ENCODE data around the gene EIF3L. TPM values are rescaled to one million over a fixed set of nuclear protein-coding genes. Genes with fewer than 3 reads are reported as not detected.
A peak's percentile ranks its signal among the peaks of the same experiment; 100 is the strongest.

Gene EIF3L
- total RNA-seq, 6 donors from 2014 or later: 130 to 418 (median 248) TPM

- no peaks in the 10 kb centered on the region for H3K27me3 ChIP-seq
- H3K4me3 ChIP-seq: no peak overlapping the region
- WGBS, 2 donors: 89% methylated on average over 4 of the region's 4 CpGs; no CpG with 5 or more reads in 1 of the 2 donors
- ATAC-seq (ENCODE audit: low FRiP score in 2 of 2) (no peak), DNase-seq (no peak)
- peaks cover 1 to 80% (median 59%) of the 10 kb centered on the region in 4 donors for H3K36me3 ChIP-seq
- TF ChIP-seq, protein P1, sequence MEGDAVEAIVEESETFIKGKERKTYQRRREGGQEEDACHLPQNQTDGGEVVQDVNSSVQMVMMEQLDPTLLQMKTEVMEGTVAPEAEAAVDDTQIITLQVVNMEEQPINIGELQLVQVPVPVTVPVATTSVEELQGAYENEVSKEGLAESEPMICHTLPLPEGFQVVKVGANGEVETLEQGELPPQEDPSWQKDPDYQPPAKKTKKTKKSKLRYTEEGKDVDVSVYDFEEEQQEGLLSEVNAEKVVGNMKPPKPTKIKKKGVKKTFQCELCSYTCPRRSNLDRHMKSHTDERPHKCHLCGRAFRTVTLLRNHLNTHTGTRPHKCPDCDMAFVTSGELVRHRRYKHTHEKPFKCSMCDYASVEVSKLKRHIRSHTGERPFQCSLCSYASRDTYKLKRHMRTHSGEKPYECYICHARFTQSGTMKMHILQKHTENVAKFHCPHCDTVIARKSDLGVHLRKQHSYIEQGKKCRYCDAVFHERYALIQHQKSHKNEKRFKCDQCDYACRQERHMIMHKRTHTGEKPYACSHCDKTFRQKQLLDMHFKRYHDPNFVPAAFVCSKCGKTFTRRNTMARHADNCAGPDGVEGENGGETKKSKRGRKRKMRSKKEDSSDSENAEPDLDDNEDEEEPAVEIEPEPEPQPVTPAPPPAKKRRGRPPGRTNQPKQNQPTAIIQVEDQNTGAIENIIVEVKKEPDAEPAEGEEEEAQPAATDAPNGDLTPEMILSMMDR (IDR thresholded peaks at IDR 0.05): no peak
- TF ChIP-seq POLR2A (IDR thresholded peaks at IDR 0.05): no peak
- H3K4me1 ChIP-seq: peaks cover 4 to 7% (median 6%) of the 10 kb centered on the region in 4 donors
- peak overlapping the region in 1 of 4 donors; percentile 31 for H3K27ac ChIP-seq
- H3K9me3 ChIP-seq: no peaks in the 10 kb centered on the region
Measured at GRCh38 chr22:37923927-37924326, 74.7 kb downstream of the EIF3L start.

DNA sequence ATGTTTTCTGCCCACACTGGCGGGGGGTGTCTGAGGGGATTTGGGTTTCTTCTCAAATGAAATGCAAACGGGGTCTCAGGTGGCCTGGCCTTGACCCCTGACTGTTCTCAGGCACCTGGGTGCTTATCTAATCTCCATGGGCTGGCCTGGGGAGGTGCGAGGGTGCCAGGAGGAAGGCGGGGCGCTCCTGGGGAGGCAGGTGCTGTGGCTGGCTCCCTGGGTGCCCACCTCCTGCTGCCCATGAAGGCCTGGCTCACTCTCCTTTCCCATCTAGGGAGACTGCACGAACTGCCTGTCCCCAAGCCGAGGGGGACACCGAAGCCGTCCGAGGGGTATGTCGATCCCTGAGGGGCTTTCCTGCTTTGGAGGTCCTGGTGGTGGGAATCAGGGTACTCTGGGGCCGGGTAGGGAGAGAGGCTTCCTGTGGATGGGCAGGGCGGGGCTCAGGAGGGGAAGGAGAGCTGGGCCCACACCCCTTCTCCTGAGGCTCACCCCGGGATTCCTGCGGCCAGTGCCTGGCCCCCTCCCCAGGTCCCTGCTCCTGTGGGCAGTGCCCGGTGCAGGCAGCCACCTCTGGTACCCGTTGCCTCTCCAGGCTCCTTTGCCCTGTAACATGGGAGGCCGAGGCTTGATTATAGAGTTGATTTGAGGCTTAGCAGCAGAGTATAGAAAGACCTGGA is 75.3 kb downstream of the EIF3L start:
- no peak overlapping the region for H3K4me3 ChIP-seq
- TF ChIP-seq EP300 (IDR thresholded peaks at IDR 0.05) (no peak), POLR2A (IDR thresholded peaks at IDR 0.05) (no peak), POLR2AphosphoS5 (IDR thresholded peaks at IDR 0.05) (no peak)
- TF ChIP-seq, protein P1 (IDR thresholded peaks at IDR 0.05): no peak
- ATAC-seq (ENCODE audit: low FRiP score in 2 of 2): peak in 1 of 2 donors; percentile 17
- H3K9me3 ChIP-seq: no peaks in the 10 kb centered on the region
- no peaks in the 10 kb centered on the region for H3K27me3 ChIP-seq
- H3K4me1 ChIP-seq: peaks cover 4 to 10% (median 7%) of the 10 kb centered on the region in 4 donors
- WGBS, 2 donors: 83 to 89% methylated on average over 5 to 18 of the region's 18 CpGs
- H3K36me3 ChIP-seq: peaks cover 0 to 83% (median 58%) of the 10 kb centered on the region in 4 donors
- DNase-seq: no peak
- no peak overlapping the region for H3K27ac ChIP-seq

GRCh38 chr22:37925330-37925729 is 76.1 kb downstream of the EIF3L start:
- Histone ChIP-seq H3K27ac (no peak overlapping the region), H3K27me3 (no peaks in the 10 kb centered on the region), H3K4me3 (no peak overlapping the region), H3K9me3 (no peaks in the 10 kb centered on the region), H3K4me1 (peaks cover 3 to 13% (median 9%) of the 10 kb centered on the region in 4 donors), H3K36me3 (peaks cover 0 to 91% (median 58%) of the 10 kb centered on the region in 4 donors)
- TF ChIP-seq POLR2AphosphoS5 (IDR thresholded peaks at IDR 0.05) (no peak), EP300 (IDR thresholded peaks at IDR 0.05) (no peak), POLR2A (IDR thresholded peaks at IDR 0.05) (no peak)
- TF ChIP-seq, protein P1 (IDR thresholded peaks at IDR 0.05): no peak
- WGBS, 2 donors: 60 to 77% methylated on average over 1 to 3 of the region's 3 CpGs
- ATAC-seq (ENCODE audit: low FRiP score in 2 of 2) (no peak), DNase-seq (no peak)

DNA sequence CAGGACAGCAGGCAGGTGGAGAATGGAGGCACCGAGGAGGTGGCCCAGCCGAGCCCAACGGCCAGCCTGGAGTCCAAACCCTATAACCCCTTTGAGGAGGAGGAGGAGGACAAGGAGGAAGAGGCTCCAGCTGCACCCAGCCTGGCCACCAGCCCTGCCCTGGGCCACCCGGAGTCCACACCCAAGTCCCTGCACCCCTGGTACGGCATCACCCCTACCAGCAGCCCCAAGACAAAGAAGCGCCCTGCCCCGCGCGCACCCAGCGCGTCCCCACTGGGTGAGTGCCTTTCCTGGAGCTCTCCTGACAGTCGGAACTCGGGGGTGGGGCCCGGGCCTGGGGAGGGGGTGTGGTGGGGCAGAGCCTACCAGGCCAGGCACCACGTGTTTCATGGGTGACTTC is 76.5 kb downstream of the EIF3L start:
- H3K9me3 ChIP-seq: no peaks in the 10 kb centered on the region
- H3K4me3 ChIP-seq: no peak overlapping the region
- H3K36me3 ChIP-seq: peaks cover 0 to 91% (median 58%) of the 10 kb centered on the region in 4 donors
- no peak for TF ChIP-seq POLR2AphosphoS5 (IDR thresholded peaks at IDR 0.05)
- no peak for TF ChIP-seq EP300 (IDR thresholded peaks at IDR 0.05)
- TF ChIP-seq POLR2A (IDR thresholded peaks at IDR 0.05): no peak
- TF ChIP-seq, protein P1 (IDR thresholded peaks at IDR 0.05): no peak
- peaks cover 4 to 17% (median 13%) of the 10 kb centered on the region in 4 donors for H3K4me1 ChIP-seq
- WGBS, 2 donors: 93 to 98% methylated on average over 3 to 8 of the region's 15 CpGs
- H3K27ac ChIP-seq: no peak overlapping the region
- no peaks in the 10 kb centered on the region for H3K27me3 ChIP-seq
- DNase-seq: peak in 1 of 2 donors; percentile 79
- ATAC-seq (ENCODE audit: low FRiP score in 2 of 2): no peak

DNA sequence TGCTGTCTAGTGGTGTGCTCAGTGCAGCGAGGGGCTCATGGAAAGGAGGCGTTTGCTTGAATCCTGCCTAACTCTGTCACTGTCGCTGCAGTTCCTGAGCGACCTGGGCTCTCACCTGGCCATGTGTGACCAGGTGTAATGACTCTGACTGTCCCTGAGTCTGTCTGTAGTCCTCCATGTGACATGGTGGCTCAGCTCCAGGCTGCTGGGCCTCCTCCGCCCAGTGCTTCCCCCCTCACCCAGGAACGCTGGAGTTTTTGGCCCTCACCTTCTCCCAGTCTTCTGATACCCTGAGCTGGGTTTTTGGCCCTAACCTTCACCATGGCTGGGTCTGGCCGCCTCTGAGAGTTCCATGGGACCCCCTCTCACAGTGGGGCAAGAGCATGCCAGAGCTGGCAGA is 77.1 kb downstream of the EIF3L start:
- WGBS, 2 donors: 92% methylated on average over 5 to 7 of the region's 7 CpGs
- Histone ChIP-seq H3K4me3 (no peak overlapping the region), H3K27me3 (no peaks in the 10 kb centered on the region), H3K27ac (no peak overlapping the region), H3K36me3 (peaks cover 0 to 86% (median 54%) of the 10 kb centered on the region in 4 donors), H3K4me1 (peaks cover 4 to 21% (median 18%) of the 10 kb centered on the region in 4 donors), H3K9me3 (no peaks in the 10 kb centered on the region)
- ATAC-seq (ENCODE audit: low FRiP score in 2 of 2): no peak
- DNase-seq: no peak
- no peak for TF ChIP-seq EP300 (IDR thresholded peaks at IDR 0.05)
- no peak for TF ChIP-seq POLR2A (IDR thresholded peaks at IDR 0.05)
- TF ChIP-seq, protein P1 (IDR thresholded peaks at IDR 0.05): no peak
- TF ChIP-seq POLR2AphosphoS5 (IDR thresholded peaks at IDR 0.05): no peak
